ENCODE data around the gene DAB2. TPM values are rescaled to one million over a fixed set of nuclear protein-coding genes. Genes with fewer than 3 reads are reported as not detected.

Gene DAB2
- total and polyA plus RNA-seq, 4 donors = 10.0 to 25.6 (median 16.1) TPM

- Histone ChIP-seq H3K9ac (ENCODE audit: low read depth in 1 of 2, low read length in 2 of 2) (no peak overlapping the region), H3K36me3 (ENCODE audit: control insufficient read depth in 4 of 4, insufficient read depth in 3 of 4, low read depth in 1 of 4, low read length in 3 of 4) (no peaks in the 10 kb centered on the region), H3K9me3 (ENCODE audit: control insufficient read depth in 4 of 4, low read length in 3 of 4) (no peaks in the 10 kb centered on the region), H3K27me3 (ENCODE audit: control insufficient read depth in 4 of 4, insufficient read depth in 4 of 4, low read length in 3 of 4) (no peaks in the 10 kb centered on the region), H3K4me1 (ENCODE audit: control insufficient read depth in 4 of 4, insufficient read depth in 4 of 4, low read length in 3 of 4) (peaks cover 3 to 10% (median 5%) of the 10 kb centered on the region in 4 donors), H3K27ac (ENCODE audit: low read depth in 1 of 2, low read length in 2 of 2) (peak overlapping the region; percentile 23 to 24), H3K4me3 (ENCODE audit: low read depth in 1 of 3, low read length in 3 of 3) (no peak overlapping the region)
- DNase-seq (ENCODE audit: low spot score) = no peak
- 68% methylated on average over 1 of the region's 1 CpG for WGBS
- TF ChIP-seq JUND (IDR thresholded peaks at IDR 0.05) = peak; percentile 63 to 80
- no peak for TF ChIP-seq FOXA2 (IDR thresholded peaks at IDR 0.05)
- no peak for TF ChIP-seq EGR1 (IDR thresholded peaks at IDR 0.05; ENCODE audit: low read depth in 2 of 2)
Measured at GRCh38 chr5:39399135-39400036, 25.4 kb downstream of the DAB2 start.

GRCh38 chr5:39396843-39397242, 27.9 kb downstream of the DAB2 start:
- Histone ChIP-seq H3K4me3 (ENCODE audit: low read depth in 1 of 3, low read length in 3 of 3) (no peak overlapping the region), H3K4me1 (ENCODE audit: control insufficient read depth in 4 of 4, insufficient read depth in 4 of 4, low read length in 3 of 4) (peaks cover 3 to 10% (median 5%) of the 10 kb centered on the region in 4 donors), H3K36me3 (ENCODE audit: control insufficient read depth in 4 of 4, insufficient read depth in 3 of 4, low read depth in 1 of 4, low read length in 3 of 4) (no peaks in the 10 kb centered on the region), H3K27ac (ENCODE audit: low read depth in 1 of 2, low read length in 2 of 2) (no peak overlapping the region), H3K27me3 (ENCODE audit: control insufficient read depth in 4 of 4, insufficient read depth in 4 of 4, low read length in 3 of 4) (no peaks in the 10 kb centered on the region), H3K9me3 (ENCODE audit: control insufficient read depth in 4 of 4, low read length in 3 of 4) (no peaks in the 10 kb centered on the region), H3K9ac (ENCODE audit: low read depth in 1 of 2, low read length in 2 of 2) (no peak overlapping the region)
- TF ChIP-seq HNF4G (IDR thresholded peaks at IDR 0.05) (no peak), HNF4A (conservative IDR thresholded peaks at IDR 0.05) (no peak), JUND (IDR thresholded peaks at IDR 0.05) (no peak), RXRA (IDR thresholded peaks at IDR 0.05) (no peak), FOXA1 (IDR thresholded peaks at IDR 0.05) (no peak)
- no peak for DNase-seq (ENCODE audit: low spot score)
- WGBS = 84% methylated on average over 3 of the region's 3 CpGs

GRCh38 chr5:39395521-39395920, 29.3 kb downstream of the DAB2 start:
- no peak for TF ChIP-seq HNF4A (conservative IDR thresholded peaks at IDR 0.05)
- no peak for TF ChIP-seq GABPA (IDR thresholded peaks at IDR 0.05 in 1 of 2, conservative IDR thresholded peaks at IDR 0.05 in 1 of 2)
- TF ChIP-seq RAD21 (IDR thresholded peaks at IDR 0.05) = no peak
- no peak for TF ChIP-seq RXRA (IDR thresholded peaks at IDR 0.05)
- no peak for TF ChIP-seq SP1 (IDR thresholded peaks at IDR 0.05)
- TF ChIP-seq EGR1 (IDR thresholded peaks at IDR 0.05; ENCODE audit: low read depth in 2 of 2) = no peak
- TF ChIP-seq MAX (IDR thresholded peaks at IDR 0.05) = no peak
- no peak for TF ChIP-seq CTCF (IDR thresholded peaks at IDR 0.05; ENCODE audit: low read depth, low read length, missing input control)
- TF ChIP-seq FOXA2 (IDR thresholded peaks at IDR 0.05) = no peak
- TF ChIP-seq REST (IDR thresholded peaks at IDR 0.05) = no peak
- no peak for TF ChIP-seq ATF3 (IDR thresholded peaks at IDR 0.05)
- TF ChIP-seq HNF4G (IDR thresholded peaks at IDR 0.05) = no peak
- no peak for TF ChIP-seq ZBTB33 (IDR thresholded peaks at IDR 0.05)
- no peak for TF ChIP-seq YY1 (IDR thresholded peaks at IDR 0.05)
- TF ChIP-seq JUND (IDR thresholded peaks at IDR 0.05) = no peak
- no peak for TF ChIP-seq NR2F2 (IDR thresholded peaks at IDR 0.05)
- TF ChIP-seq FOXA1 (IDR thresholded peaks at IDR 0.05) = no peak
- TF ChIP-seq TAF1 (conservative IDR thresholded peaks at IDR 0.05) = no peak
- no peak overlapping the region for H3K27ac ChIP-seq (ENCODE audit: low read depth in 1 of 2, low read length in 2 of 2)
- peaks cover 0 to 3% (median under 1%) of the 10 kb centered on the region in 4 donors for H3K4me1 ChIP-seq (ENCODE audit: control insufficient read depth in 4 of 4, insufficient read depth in 4 of 4, low read length in 3 of 4)
- no peak for DNase-seq (ENCODE audit: low spot score)
- no peaks in the 10 kb centered on the region for H3K27me3 ChIP-seq (ENCODE audit: control insufficient read depth in 4 of 4, insufficient read depth in 4 of 4, low read length in 3 of 4)
- no peak overlapping the region for H3K9ac ChIP-seq (ENCODE audit: low read depth in 1 of 2, low read length in 2 of 2)
- H3K9me3 ChIP-seq (ENCODE audit: control insufficient read depth in 4 of 4, low read length in 3 of 4) = no peaks in the 10 kb centered on the region
- H3K36me3 ChIP-seq (ENCODE audit: control insufficient read depth in 4 of 4, insufficient read depth in 3 of 4, low read depth in 1 of 4, low read length in 3 of 4) = no peaks in the 10 kb centered on the region
- H3K4me3 ChIP-seq (ENCODE audit: low read depth in 1 of 3, low read length in 3 of 3) = no peak overlapping the region

Data from liver (tissue), 9 donors.